NCI-H510A treated with DMSO at 0.1 percent for 48 hours (cell line): Measurements from ENCODE around the gene GPC6.

Experiments
- DNase-seq: peaks from one replicate; lab custom pipeline; 2025; lab: John Stamatoyannopoulos, UW

GPC6 gene

DNA sequence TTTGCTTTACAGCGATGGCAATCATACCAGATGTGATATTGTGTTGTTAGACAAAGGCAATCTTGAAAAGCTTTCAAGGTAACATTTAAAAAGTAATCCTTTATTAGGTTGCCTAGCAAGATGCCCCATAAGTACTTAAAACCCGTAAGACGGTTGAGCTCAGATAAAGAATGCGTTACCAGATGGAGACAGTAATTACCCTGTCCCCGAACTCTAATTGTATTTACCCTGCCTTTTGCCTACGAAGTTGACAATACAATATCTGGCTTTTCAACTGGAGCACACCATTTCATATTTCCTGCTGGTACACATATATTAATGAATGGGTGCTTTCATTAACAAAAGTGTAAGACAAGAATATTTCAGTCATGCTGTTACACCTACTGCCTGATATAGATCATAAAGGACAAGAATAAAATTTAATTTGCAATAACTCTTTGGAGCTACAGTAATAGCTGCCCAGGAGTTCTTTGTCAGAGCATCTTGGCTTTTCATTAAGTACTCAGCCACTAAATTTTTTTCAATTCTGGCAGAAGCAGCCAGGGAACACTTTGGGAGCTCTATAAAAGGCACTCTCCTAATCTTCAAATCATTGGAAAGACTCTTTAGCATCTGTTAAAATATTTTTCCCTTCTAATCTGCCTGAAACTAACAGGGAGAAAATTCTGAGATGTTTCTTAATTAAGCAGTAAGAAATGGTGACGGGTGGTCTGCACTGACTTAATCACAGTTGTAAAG is 1189.1 kb downstream of the GPC6 start:
- peak; percentile 56 for DNase-seq

DNA sequence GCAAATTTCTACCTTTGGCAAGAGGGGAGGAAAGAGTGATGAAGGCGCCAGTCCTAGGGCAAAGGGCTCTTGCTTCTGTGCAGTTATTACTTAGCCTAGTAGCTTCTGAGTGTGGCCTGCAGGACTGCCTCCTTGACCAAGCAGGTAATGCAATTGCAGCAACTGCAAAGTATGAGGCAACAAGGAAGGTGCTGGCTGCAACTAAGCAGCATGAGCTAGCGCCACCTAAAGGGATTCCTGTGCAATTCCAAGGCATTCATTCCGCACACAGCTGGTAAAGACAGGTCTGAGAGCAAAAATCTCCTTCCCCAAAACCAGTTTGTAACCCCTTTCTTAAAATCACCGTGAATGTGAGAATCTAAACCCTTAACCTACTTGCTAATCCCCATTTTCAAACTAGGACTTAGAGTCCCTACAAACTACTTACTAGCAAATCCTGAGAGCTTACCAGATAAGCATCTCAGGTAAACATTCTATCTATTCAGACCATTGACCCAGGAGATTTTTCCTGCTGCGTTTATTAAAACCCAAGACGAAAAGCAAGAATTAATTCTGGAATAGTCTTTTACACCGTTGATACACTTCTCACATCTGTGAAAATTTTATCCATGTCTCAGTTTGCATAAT is 1190.0 kb downstream of the GPC6 start:
- peak; percentile 53 for DNase-seq

DNA sequence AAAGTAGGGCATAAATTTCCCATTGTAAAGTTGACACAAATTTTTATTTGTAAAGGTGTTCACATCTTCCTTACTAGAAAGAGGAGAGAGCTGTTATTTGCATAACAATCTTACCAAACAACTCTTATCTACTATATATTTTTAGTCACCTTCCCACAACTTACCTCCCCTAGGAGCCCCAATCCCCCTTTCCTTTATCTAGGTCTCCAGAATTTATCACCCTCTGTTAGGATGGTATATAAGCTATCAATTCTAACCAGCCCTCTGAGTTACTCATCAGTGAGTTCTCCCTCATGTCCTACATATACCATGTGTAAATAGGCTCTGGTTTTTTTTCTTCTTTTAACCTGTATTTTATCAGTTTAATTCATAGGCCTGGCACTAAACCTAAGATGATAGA is 1190.7 kb downstream of the GPC6 start:
- DNase-seq: no peak

DNA sequence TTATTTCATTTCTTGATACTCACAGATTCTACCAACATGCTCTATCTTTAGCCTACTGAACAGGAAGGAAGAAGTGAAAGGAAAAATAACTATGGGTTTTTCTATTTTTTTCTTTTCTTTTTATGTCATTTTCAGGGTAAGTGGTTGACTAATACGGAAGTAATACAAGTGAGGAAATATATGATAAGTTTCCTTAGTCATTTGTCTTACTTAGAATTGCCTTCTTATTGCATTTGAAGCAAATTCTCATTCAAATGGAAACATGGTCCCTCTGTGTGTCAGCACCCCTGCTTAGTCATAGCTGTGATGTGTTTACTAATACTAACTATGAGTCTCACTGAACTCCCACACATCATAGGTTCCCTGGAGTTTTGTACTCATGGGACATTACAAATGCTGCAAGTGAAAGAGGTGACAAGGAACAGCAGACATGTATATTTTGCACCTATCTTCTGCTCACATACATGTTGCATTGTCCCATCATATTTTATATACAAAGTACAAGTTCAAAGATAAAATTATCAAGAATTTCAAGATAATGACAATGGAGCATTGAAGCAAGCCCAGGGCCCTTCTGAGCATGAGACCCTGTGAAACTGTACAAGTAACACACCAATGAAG is 1192.8 kb downstream of the GPC6 start:
- no peak for DNase-seq

DNA sequence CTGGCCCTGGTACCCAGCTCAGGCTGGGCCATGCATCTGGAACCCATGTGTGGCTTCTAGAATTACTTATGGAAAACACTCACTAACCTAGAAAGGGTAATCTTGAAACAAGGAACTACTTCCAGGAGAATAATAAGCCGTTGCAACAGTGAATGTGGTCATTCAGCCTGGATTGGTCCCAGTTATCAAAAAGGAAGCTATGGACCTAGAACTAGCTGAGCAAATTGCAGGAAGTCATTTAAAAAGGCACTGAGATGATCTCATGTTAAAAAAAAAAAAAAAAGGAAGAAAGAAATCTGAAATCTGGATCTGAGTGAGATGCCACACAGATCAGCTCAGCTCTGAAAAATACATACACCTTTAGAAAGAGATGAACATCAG is 1193.3 kb downstream of the GPC6 start:
- DNase-seq: no peak

DNA sequence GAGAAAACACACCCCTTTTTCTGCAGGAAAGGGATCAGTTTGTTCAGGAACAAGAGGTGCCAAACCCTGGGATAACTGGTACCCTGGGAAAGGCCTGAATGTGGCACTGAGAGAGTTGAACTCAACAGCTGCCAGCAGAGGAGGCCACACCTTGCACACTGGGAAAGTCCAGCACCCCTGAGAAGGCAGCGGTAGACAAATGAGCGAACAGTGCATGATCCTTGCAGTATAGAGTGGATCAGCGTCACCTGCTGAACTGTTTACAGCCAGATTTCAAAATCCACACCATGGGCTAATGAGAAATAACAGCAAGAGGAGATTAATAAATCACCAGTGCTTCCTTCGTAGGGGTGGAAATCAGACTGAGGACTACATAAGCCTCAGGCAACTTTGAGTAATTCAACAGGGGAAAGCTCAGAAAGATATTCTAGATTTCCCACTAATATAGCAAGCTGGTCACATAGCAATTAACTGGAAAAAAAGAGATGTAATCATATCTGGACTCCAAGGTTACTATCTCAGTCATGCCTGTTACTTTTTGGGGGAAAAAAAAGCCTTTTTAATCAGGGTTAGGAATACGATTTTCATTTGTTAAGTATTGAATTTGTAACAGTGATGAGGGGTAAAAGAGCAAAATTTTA is 1200.8 kb downstream of the GPC6 start:
- DNase-seq: peak; percentile 29

DNA sequence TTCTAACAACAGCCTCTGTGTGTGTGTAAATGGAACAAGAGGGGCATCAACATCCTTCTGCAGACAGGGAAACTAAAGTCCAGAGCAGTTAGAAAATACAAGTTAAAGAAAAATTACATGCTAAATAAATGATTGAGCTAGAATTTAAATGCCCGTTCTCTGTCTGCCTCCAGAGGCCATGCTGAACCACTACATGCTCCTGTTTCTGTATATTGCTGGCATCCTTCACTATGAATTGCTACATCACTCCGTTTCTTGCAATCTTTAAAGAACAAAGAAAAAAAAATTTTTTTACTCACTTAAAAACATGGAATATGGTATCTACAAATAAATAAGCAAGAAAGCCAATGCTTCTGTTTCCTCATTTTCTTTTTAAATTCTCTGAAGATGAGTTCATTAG is 1205.0 kb downstream of the GPC6 start:
- no peak for DNase-seq

DNA sequence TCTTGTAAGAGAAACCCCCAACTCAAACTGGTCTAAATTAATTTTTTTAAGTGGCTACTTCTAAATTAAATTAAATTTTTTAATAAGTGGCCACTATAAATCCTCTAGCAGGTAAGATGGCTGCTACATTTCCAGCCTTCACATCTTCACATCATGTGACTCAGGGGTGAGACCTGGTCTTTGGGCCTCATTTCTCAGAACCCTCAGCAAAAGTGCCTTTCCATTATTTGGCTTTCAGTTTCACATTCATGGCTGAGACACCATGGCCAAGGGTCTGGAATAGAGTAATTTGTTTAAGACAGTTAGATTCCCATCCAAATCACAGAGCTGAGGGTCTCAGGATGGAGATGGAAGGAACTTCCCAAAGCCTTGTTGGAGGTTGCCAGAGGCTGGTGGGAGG is 1205.4 kb downstream of the GPC6 start:
- no peak for DNase-seq

DNA sequence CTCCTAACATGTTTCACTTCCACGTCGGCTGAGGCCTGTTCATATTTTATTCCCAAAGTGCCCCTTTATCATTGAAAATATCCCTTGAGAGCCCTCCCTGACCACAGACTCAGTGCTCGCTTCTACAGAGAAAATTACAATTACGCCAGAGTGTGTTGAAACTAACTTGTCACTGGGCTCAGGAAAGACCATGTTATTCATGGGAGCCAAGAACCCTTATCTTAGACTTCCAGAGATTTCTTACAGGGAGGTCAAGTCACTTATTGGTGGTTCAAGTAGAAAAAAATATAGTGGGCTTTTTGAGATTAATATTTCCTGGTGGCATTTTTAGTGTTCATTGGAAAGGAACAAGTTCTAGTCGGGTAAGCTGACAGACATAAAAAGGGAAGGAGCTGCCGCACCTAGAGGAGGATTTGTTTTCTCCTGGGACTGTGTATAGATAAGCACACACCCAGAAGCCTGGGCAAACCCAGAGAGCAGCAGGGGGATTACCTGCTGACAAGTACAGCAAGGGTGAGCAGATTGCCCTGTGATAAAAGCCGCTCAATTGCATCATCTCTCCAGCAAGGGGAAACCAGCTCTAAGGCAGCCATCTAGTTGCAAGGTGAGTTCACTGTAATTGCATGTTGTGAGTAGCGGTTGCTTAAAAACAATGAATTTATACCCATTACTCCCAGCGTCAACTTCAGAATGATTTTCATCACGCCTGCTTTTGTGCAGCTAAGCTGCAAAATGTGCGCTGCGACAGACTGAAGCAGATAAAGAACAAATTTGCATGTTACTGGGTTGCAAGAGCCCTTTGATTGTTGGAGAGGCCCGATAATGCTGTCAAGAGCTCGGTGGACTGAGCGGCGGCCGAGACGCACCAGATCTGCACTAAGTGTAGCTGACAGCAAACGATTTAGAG is 1206.7 kb downstream of the GPC6 start:
- peak; percentile 84 for DNase-seq

DNA sequence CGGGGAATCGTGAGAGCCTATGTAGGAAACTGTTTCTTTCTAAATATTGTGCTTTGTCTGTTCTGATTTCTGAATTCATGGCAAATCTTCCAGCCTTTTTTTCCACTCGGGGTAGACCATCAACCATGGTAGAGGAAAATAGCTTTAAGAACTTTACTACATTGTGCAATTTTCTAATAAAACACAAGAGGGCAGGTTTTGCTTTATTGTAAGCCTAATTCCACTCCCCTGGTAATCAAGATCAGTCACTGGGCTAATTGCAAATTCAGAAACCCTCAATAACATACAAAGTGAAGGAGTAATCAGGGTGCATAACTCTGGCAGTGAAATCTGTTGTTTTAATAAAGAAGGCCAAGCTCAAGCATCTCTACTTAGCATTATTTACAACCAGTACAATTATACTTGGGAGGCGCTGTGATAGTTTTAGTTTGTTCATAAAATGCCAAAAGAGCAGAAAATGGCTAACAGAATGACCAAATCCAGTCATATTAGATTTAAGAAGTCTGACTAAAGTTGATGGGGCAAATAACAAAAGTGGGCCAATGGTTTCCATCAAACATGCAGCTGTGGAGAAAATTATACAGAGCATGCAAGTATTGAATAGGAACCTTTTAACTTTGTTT is 1209.1 kb downstream of the GPC6 start:
- peak; percentile 69 for DNase-seq

DNA sequence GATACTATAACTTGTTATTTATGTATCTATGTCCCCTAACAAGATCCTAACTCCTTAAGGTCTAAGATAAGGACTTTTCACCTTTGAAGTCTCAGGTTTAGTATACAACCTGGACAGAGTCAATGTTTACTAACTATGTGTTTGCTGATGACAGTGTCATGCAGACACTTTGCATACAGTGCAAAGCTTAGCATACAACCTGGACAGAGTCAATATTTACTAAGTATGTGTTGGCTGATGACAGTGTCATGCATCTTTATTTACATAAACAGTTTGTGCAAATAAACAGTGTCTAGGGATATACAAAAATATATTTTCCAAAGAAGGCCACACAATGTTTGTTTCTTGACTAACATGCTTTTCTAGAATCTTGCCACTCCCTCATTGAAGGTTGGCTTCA is 1218.2 kb downstream of the GPC6 start:
- no peak for DNase-seq

DNA sequence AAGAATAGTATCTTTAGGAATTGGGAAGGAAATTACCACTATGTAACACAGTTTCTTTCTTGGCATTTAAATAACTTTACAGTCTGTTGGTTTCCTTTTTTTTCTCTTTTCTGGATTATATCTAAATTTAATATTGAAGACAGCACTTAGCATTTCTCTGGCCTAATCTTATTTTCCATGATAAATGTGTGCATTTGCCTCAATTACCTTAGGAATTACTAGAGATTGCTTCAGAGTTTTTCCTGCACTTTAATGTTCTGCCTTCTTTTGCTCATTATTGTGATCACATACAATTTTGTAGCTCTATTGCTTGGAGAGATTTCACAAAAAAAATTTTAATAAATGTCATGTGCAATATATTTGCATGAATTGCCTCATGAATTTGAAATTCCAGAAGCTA is 1227.7 kb downstream of the GPC6 start:
- no peak for DNase-seq

DNA sequence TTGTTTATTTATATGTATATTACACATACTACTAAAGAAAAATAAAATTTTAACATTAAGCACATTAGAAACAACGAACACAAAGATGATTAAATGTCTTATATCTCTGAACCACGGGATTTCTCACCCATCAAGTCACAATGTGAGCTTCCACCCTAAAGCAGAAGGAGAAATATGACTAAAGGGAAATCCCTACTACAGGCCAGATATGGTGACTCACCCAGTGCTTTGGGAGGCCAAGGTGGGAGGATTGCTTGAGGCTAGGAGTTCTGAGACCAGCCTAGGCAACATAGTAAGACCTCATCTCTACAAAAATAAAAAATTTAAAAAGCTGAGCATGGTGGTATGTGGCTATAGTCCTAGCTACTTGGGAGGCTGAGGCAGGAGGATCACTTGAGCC is 1228.3 kb downstream of the GPC6 start:
- DNase-seq: no peak

DNA sequence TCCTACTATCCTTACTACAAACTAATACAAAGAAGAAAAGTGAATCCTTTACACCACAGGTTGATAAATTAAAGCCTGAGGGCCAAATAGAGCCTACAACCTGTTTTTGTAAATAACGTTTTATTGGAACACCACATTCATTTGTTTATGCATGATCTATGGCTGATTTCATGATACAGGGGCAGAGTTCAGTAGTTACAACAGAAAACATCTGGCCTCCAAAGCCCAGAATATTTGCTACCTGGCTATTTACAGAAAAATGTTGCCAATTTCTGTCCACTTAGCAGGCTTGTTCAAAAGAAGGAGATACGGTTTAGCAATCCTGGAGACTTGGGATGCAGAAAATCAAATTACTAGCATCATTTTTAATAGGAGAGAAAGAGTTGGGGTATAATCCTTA is 1228.8 kb downstream of the GPC6 start:
- DNase-seq: no peak
